H9 (cell line): ENCODE measurements around the gene FOXK1. TPM values are rescaled to one million over a fixed set of nuclear protein-coding genes. Genes with fewer than 3 reads are reported as not detected.

Experiments
- DNase-seq: peaks from one replicate; pipeline ENCODE4 v3.0.0-alpha.2; 2017
- H2AFZ ChIP-seq: one replicate; pipeline ENCODE4 v1.6.1; 2013; ENCODE audit warnings: mild to moderate bottlenecking, low read length, control low read depth, moderate library complexity
- H2AK5ac ChIP-seq: 2 replicates; pipeline ENCODE4 v1.6.1; 2013; ENCODE audit warnings: low read length, control low read depth, mixed read lengths; ENCODE audit not compliant: insufficient read length
- H2BK120ac ChIP-seq: one replicate; pipeline ENCODE4 v1.6.1; 2013; ENCODE audit warnings: low read depth, mild to moderate bottlenecking, low read length, control low read depth, inconsistent platforms; ENCODE audit not compliant: poor library complexity, severe bottlenecking
- H2BK12ac ChIP-seq: 2 replicates; pipeline ENCODE4 v1.6.1; 2013; ENCODE audit warnings: low read length, control low read depth, mixed read lengths, low read depth; ENCODE audit not compliant: insufficient read length
- H2BK15ac ChIP-seq: 2 replicates; pipeline ENCODE4 v1.6.1; 2013; ENCODE audit warnings: low read depth, low read length, control low read depth
- H2BK20ac ChIP-seq: one replicate; pipeline ENCODE4 v1.6.1; 2013; ENCODE audit warnings: low read depth, mild to moderate bottlenecking, low read length, control low read depth, inconsistent platforms; ENCODE audit not compliant: poor library complexity, severe bottlenecking
- H2BK5ac ChIP-seq: 2 replicates; pipeline ENCODE4 v1.6.1; 2013; ENCODE audit warnings: low read length, control low read depth, mixed read lengths; ENCODE audit not compliant: insufficient read length
- H3K14ac ChIP-seq: 2 replicates; pipeline ENCODE4 v1.6.1; 2013; ENCODE audit warnings: low read length, control low read depth; ENCODE audit not compliant: insufficient read depth
- H3K18ac ChIP-seq: 2 replicates; pipeline ENCODE4 v1.6.1; 2013; ENCODE audit warnings: low read depth, mild to moderate bottlenecking, mixed read lengths, low read length, control low read depth; ENCODE audit not compliant: insufficient read length
- H3K23ac ChIP-seq: 2 replicates; pipeline ENCODE4 v1.6.1; 2013; ENCODE audit warnings: low read length, control low read depth, mixed read lengths, low read depth; ENCODE audit not compliant: insufficient read length
- H3K23me2 ChIP-seq: 2 replicates; pipeline ENCODE4 v1.6.1; 2013; ENCODE audit warnings: low read depth, mild to moderate bottlenecking, mixed read lengths, low read length, control low read depth; ENCODE audit not compliant: insufficient read length, poor library complexity, severe bottlenecking
- H3K27ac ChIP-seq: 2 replicates; pipeline ENCODE4 v1.5.1; 2013; ENCODE audit warnings: low read length, control low read depth, mixed read lengths, low read depth; ENCODE audit not compliant: insufficient read length
- H3K27me3 ChIP-seq: 2 replicates; pipeline ENCODE4 v1.6.1; 2013; ENCODE audit warnings: low read length, control low read depth, inconsistent platforms; ENCODE audit not compliant: insufficient read depth
- H3K4ac ChIP-seq: 2 replicates; pipeline ENCODE4 v1.6.1; 2013; ENCODE audit warnings: low read depth, mild to moderate bottlenecking, control low read depth, inconsistent platforms, low read length, moderate library complexity
- H3K4me1 ChIP-seq: 2 replicates; pipeline ENCODE4 v1.6.1; 2013; ENCODE audit warnings: low read length, control low read depth, inconsistent platforms; ENCODE audit not compliant: insufficient read depth
- H3K4me2 ChIP-seq: 2 replicates; pipeline ENCODE4 v1.6.1; 2013; ENCODE audit warnings: low read length, control low read depth, mixed read lengths; ENCODE audit not compliant: insufficient read length, insufficient read depth
- H3K56ac ChIP-seq: 2 replicates; pipeline ENCODE4 v1.6.1; 2013; ENCODE audit warnings: low read depth, mild to moderate bottlenecking, mixed read lengths, low read length, control low read depth; ENCODE audit not compliant: insufficient read length
- H3K79me1 ChIP-seq: 2 replicates; pipeline ENCODE4 v1.6.1; 2013; ENCODE audit warnings: low read depth, mild to moderate bottlenecking, moderate library complexity, low read length, control low read depth, inconsistent platforms; ENCODE audit not compliant: insufficient read depth, poor library complexity, severe bottlenecking
- H3K79me2 ChIP-seq: 2 replicates; pipeline ENCODE4 v1.6.1; 2013; ENCODE audit warnings: low read length, control low read depth, inconsistent platforms; ENCODE audit not compliant: insufficient read depth
- H3K9ac ChIP-seq: 2 replicates; pipeline ENCODE4 v1.6.1; 2013; ENCODE audit warnings: low read length, control low read depth, mixed read lengths; ENCODE audit not compliant: insufficient read length; ENCODE audit errors: extremely low read depth
- H3K9me3 ChIP-seq: one replicate; pipeline ENCODE4 v1.6.1; 2013; ENCODE audit warnings: low read depth, low read length, inconsistent platforms; ENCODE audit not compliant: control insufficient read depth
- H3T11ph ChIP-seq: one replicate; pipeline ENCODE4 v1.6.1; 2013; ENCODE audit warnings: mild to moderate bottlenecking, low read length, control low read depth, inconsistent platforms
- H4K20me1 ChIP-seq: one replicate; pipeline ENCODE4 v1.6.1; 2013; ENCODE audit not compliant: control insufficient read depth, insufficient read length, insufficient read depth
- H4K5ac ChIP-seq: 2 replicates; pipeline ENCODE4 v1.6.1; 2013; ENCODE audit warnings: low read depth, mild to moderate bottlenecking, mixed read lengths, low read length, control low read depth; ENCODE audit not compliant: insufficient read length
- H4K8ac ChIP-seq: replicated peaks from 2 replicates; pipeline ENCODE4 v1.6.1; 2013; ENCODE audit warnings: low read length, control low read depth, mixed read lengths, low read depth; ENCODE audit not compliant: insufficient read length
- H4K91ac ChIP-seq: 2 replicates; pipeline ENCODE4 v1.6.1; 2013; ENCODE audit warnings: low read depth, mild to moderate bottlenecking, moderate library complexity, mixed read lengths, low read length, control low read depth; ENCODE audit not compliant: insufficient read length
- H3K27ac Mint-ChIP-seq, 3 experiments: 2 replicates in 2 of 3; 3 replicates in 1 of 3; pipeline ENCODE4 v1.8.0; 2020 to 2021; ENCODE audit warnings: mixed read lengths in 3 of 3, mild to moderate bottlenecking in 1 of 3, moderate library complexity in 1 of 3
- H3K27me3 Mint-ChIP-seq: 2 replicates; pipeline ENCODE4 v1.8.0; 2021; ENCODE audit warnings: low read depth, mild to moderate bottlenecking, moderate library complexity, mixed read lengths
- H3K36me3 Mint-ChIP-seq, 3 experiments: 2 replicates in 2 of 3; 3 replicates in 1 of 3; pipeline ENCODE4 v1.8.0; 2020 to 2021; ENCODE audit warnings: low read depth in 3 of 3, mixed read lengths in 3 of 3; ENCODE audit not compliant: insufficient read depth in 1 of 3
- H3K4me1 Mint-ChIP-seq, 2 experiments: 2 replicates each; pipeline ENCODE4 v1.8.0; 2020; ENCODE audit warnings: mixed read lengths in 2 of 2
- H3K4me3 Mint-ChIP-seq, 2 experiments: 2 replicates in 1 of 2; 3 replicates in 1 of 2; pipeline ENCODE4 v1.8.0; 2020 to 2021; ENCODE audit warnings: mild to moderate bottlenecking in 2 of 2, mixed read lengths in 2 of 2, moderate library complexity in 1 of 2
- H3K9me3 Mint-ChIP-seq, 2 experiments: 2 replicates in 1 of 2; 3 replicates in 1 of 2; pipeline ENCODE4 v1.8.0; 2020; ENCODE audit warnings: mild to moderate bottlenecking in 2 of 2, mixed read lengths in 2 of 2, moderate library complexity in 1 of 2
- CTCF ChIP-seq: fragments of 200-600 bp; sonication (generic); conservative IDR thresholded peaks from 3 replicates; pipeline ENCODE4 v1.8.0; 2021; ENCODE audit warnings: antibody characterized with exemption, mild to moderate bottlenecking
- WGBS: extraction: QIAGEN DNeasy Blood & Tissue Kit; methylation state at CpG from one replicate; pipeline ENCODE4 v1.1.7; 2013; ENCODE audit warnings: missing lambda C conversion rate, low lambda C conversion rate, mixed read lengths; ENCODE audit not compliant: insufficient read length; ENCODE audit errors: extremely low coverage; 5-methylcytosine and 5-hydroxymethylcytosine counted together
- total RNA-seq: library from RNA; stranded (reverse); gene quantifications from 2 replicates; pipeline ENCODE4 v1.2.1, GENCODE V29; 2021

Gene FOXK1
- total RNA-seq, 1 experiment from 2014 or later = 14.4 TPM

- TF ChIP-seq CTCF = peak; percentile 47; the same call in 2 of the 3 replicates
- Mint-ChIP-seq H3K27ac (no peak overlapping the region), H3K4me3 (peak overlapping the region in 1 of 2 experiments; percentile 50; a peak in 2 of 5 replicates), H3K36me3 (peaks cover 0 to 6% (median 2%) of the 10 kb centered on the region in 3 experiments; a peak in 5 of 7 replicates), H3K27me3 (peaks cover 98% of the 10 kb centered on the region), H3K4me1 (peaks cover 29 to 36% of the 10 kb centered on the region in 2 experiments), H3K9me3 (no peaks in the 10 kb centered on the region; a peak in 1 of 5 replicates)
- Histone ChIP-seq H2BK5ac (no peak overlapping the region), H4K20me1 (no peaks in the 10 kb centered on the region), H3K4me1 (peaks cover 3% of the 10 kb centered on the region; the same call in 1 of the 2 replicates), H3K27ac (no peak overlapping the region), H3K9me3 (no peaks in the 10 kb centered on the region), H3K14ac (peak overlapping the region; percentile 63; the same call in 1 of the 2 replicates), H3K23me2 (peaks cover 11% of the 10 kb centered on the region), H4K5ac (no peak overlapping the region), H4K91ac (no peak overlapping the region), H2AK5ac (no peak overlapping the region), H3K4me2 (no peak overlapping the region), H3K79me1 (no peaks in the 10 kb centered on the region), H2BK15ac (no peak overlapping the region), H3T11ph (no peak overlapping the region), H2AFZ (no peak overlapping the region), H2BK120ac (no peak overlapping the region), H2BK12ac (peak overlapping the region; percentile 38), H3K18ac (peak overlapping the region; percentile 57), H3K27me3 (peaks cover 47% of the 10 kb centered on the region), H3K23ac (no peak overlapping the region), H3K4ac (no peak overlapping the region), H3K9ac (no peak overlapping the region), H4K8ac (no peak overlapping the region), H3K56ac (no peak overlapping the region), H3K79me2 (no peaks in the 10 kb centered on the region; the same call in 1 of the 2 replicates), H2BK20ac (no peak overlapping the region)
- peak; percentile 56 for DNase-seq
- no CpG with 5 or more reads among the region's 22 CpGs for WGBS
Measured at GRCh38 chr7:4709187-4709586, 27.1 kb downstream of the FOXK1 start.
